Raji (cell line): Measurements from ENCODE around the gene ZFYVE16.

Source experiments
- POLR2A ChIP-seq: IDR thresholded peaks from 2 replicates; pipeline ENCODE4 v1.6.1; 2011; ENCODE audit warnings: low read depth, low read length, control low read depth; ENCODE audit not compliant: insufficient read depth

ZFYVE16 gene

GRCh38 chr5:80406980-80407734, 707 bp upstream of the ZFYVE16 start:
- no peak for TF ChIP-seq POLR2A

- TF ChIP-seq POLR2A, result no peak
Measured at GRCh38 chr5:80408484-80409366, 861 bp downstream of the ZFYVE16 start.

GRCh38 chr5:80409367-80409966, 1.6 kb downstream of the ZFYVE16 start:
- no peak for TF ChIP-seq POLR2A

GRCh38 chr5:80411589-80412219, 3.8 kb downstream of the ZFYVE16 start:
- TF ChIP-seq POLR2A, result no peak

- TF ChIP-seq POLR2A, result no peak
Measured at GRCh38 chr5:80414113-80414512, 6.2 kb downstream of the ZFYVE16 start.

GRCh38 chr5:80417973-80418372, 10.1 kb downstream of the ZFYVE16 start:
- no peak for TF ChIP-seq POLR2A

- TF ChIP-seq POLR2A, result no peak
Measured at GRCh38 chr5:80435476-80435875, 27.6 kb downstream of the ZFYVE16 start.

GRCh38 chr5:80437326-80437725, 29.5 kb downstream of the ZFYVE16 start:
- no peak for TF ChIP-seq POLR2A

- TF ChIP-seq POLR2A, result no peak
Measured at GRCh38 chr5:80438739-80439138, 30.9 kb downstream of the ZFYVE16 start.

- TF ChIP-seq POLR2A, result no peak
Measured at GRCh38 chr5:80439213-80439612, 31.3 kb downstream of the ZFYVE16 start.

- TF ChIP-seq POLR2A, result no peak
Measured at GRCh38 chr5:80442742-80443141, 34.9 kb downstream of the ZFYVE16 start.

- TF ChIP-seq POLR2A, result no peak
Measured at GRCh38 chr5:80453366-80453765, 45.5 kb downstream of the ZFYVE16 start.

- TF ChIP-seq POLR2A, result no peak
Measured at GRCh38 chr5:80463269-80463668, 55.4 kb downstream of the ZFYVE16 start.

GRCh38 chr5:80466669-80467485, 59.0 kb downstream of the ZFYVE16 start:
- TF ChIP-seq POLR2A, result no peak
